SH-SY5Y (cell line): ENCODE data around the gene MMAB.

Experiments used
- GATA2 ChIP-seq: IDR thresholded peaks from 2 replicates; pipeline ENCODE4 v1.6.1; 2011; ENCODE audit warnings: mild to moderate bottlenecking, low read depth, low read length
- GATA3 ChIP-seq: IDR thresholded peaks from 2 replicates; pipeline ENCODE4 v1.6.1; 2011; ENCODE audit warnings: low read depth, mild to moderate bottlenecking, low read length, moderate library complexity

DNA sequence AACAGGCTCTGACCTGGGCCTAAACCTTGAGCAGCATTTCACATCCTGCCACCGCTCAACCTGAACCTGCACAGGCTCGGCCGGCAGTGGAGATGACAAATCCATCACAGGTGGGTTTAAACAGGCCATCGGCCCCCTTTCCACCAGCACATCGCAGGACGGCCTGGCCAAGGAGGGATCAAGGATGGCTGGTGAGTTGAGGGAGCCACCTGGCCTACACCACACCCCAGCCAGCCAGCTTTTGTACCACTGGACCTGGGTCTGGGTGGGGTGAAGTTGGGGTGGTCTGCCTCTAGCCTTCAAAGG, 14.2 kb downstream of the MMAB start:
- TF ChIP-seq GATA2 = no peak
- no peak for TF ChIP-seq GATA3
